WTC11 (cell line): ENCODE data around the gene GDPD4.

Experiments used
- CREB1 ChIP-seq: sonication (generic); formaldehyde crosslinking; IDR thresholded peaks from 2 replicates; pipeline ENCODE4 v1.8.0; 2023; ENCODE audit warnings: mild to moderate bottlenecking, missing genetic modification reagents
- CREM ChIP-seq: sonication (generic); formaldehyde crosslinking; IDR thresholded peaks from 2 replicates; pipeline ENCODE4 v1.8.1; 2022; ENCODE audit warnings: mild to moderate bottlenecking, missing genetic modification reagents, moderate library complexity
- FOXJ3 ChIP-seq: sonication (generic); formaldehyde crosslinking; IDR thresholded peaks from 2 replicates; pipeline ENCODE4 v1.9.0; 2021; ENCODE audit warnings: missing genetic modification reagents, mild to moderate bottlenecking, borderline replicate concordance
- GABPB1 ChIP-seq: sonication (generic); formaldehyde crosslinking; IDR thresholded peaks from 2 replicates; pipeline ENCODE4 v1.8.1; 2023; ENCODE audit warnings: mild to moderate bottlenecking, missing genetic modification reagents
- NFE2L1 ChIP-seq: sonication (generic); formaldehyde crosslinking; IDR thresholded peaks from 2 replicates; pipeline ENCODE4 v1.8.1; 2023; ENCODE audit warnings: missing genetic modification reagents
- NFYB ChIP-seq: sonication (generic); formaldehyde crosslinking; conservative IDR thresholded peaks from 2 replicates; pipeline ENCODE4 v1.8.0; 2022; ENCODE audit warnings: low read depth, missing genetic modification reagents
- SMAD4 ChIP-seq: sonication (generic); formaldehyde crosslinking; IDR thresholded peaks from 2 replicates; pipeline ENCODE4 v1.8.0; 2022; ENCODE audit warnings: mild to moderate bottlenecking, missing genetic modification reagents
- SP1 ChIP-seq: sonication (generic); formaldehyde crosslinking; conservative IDR thresholded peaks from 2 replicates; pipeline ENCODE4 v1.8.1; 2022; ENCODE audit warnings: missing genetic modification reagents
- TEAD4 ChIP-seq: sonication (generic); formaldehyde crosslinking; IDR thresholded peaks from 2 replicates; pipeline ENCODE4 v1.8.0; 2022; ENCODE audit warnings: mild to moderate bottlenecking, missing genetic modification reagents
- ZNF232 ChIP-seq: sonication (generic); formaldehyde crosslinking; IDR thresholded peaks from 2 replicates; pipeline ENCODE4 v1.8.0; 2022; ENCODE audit warnings: mild to moderate bottlenecking, missing genetic modification reagents
- TF ChIP-seq, protein P1 (sequence below): fragments of 200-600 bp; IDR thresholded peaks from 2 replicates; pipeline ENCODE4 v1.8.0; 2022; ENCODE audit warnings: antibody characterized with exemption
- TF ChIP-seq, protein P2 (sequence below): sonication (generic); formaldehyde crosslinking; IDR thresholded peaks from 2 replicates; pipeline ENCODE4 v1.8.1; 2023; ENCODE audit warnings: mild to moderate bottlenecking, missing genetic modification reagents

- TF ChIP-seq, protein P1, sequence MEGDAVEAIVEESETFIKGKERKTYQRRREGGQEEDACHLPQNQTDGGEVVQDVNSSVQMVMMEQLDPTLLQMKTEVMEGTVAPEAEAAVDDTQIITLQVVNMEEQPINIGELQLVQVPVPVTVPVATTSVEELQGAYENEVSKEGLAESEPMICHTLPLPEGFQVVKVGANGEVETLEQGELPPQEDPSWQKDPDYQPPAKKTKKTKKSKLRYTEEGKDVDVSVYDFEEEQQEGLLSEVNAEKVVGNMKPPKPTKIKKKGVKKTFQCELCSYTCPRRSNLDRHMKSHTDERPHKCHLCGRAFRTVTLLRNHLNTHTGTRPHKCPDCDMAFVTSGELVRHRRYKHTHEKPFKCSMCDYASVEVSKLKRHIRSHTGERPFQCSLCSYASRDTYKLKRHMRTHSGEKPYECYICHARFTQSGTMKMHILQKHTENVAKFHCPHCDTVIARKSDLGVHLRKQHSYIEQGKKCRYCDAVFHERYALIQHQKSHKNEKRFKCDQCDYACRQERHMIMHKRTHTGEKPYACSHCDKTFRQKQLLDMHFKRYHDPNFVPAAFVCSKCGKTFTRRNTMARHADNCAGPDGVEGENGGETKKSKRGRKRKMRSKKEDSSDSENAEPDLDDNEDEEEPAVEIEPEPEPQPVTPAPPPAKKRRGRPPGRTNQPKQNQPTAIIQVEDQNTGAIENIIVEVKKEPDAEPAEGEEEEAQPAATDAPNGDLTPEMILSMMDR: no peak
- no peak for TF ChIP-seq CREB1 (CRISPR knock-in tag)
- TF ChIP-seq ZNF232 (CRISPR knock-in tag): no peak
- no peak for TF ChIP-seq NFYB
- no peak for TF ChIP-seq CREM (CRISPR knock-in tag)
- TF ChIP-seq NFE2L1 (CRISPR knock-in tag): no peak
- TF ChIP-seq SP1 (CRISPR knock-in tag): no peak
- no peak for TF ChIP-seq SMAD4 (CRISPR knock-in tag)
- TF ChIP-seq GABPB1 (CRISPR knock-in tag): no peak
- no peak for TF ChIP-seq FOXJ3 (CRISPR knock-in tag)
- TF ChIP-seq, protein P2, sequence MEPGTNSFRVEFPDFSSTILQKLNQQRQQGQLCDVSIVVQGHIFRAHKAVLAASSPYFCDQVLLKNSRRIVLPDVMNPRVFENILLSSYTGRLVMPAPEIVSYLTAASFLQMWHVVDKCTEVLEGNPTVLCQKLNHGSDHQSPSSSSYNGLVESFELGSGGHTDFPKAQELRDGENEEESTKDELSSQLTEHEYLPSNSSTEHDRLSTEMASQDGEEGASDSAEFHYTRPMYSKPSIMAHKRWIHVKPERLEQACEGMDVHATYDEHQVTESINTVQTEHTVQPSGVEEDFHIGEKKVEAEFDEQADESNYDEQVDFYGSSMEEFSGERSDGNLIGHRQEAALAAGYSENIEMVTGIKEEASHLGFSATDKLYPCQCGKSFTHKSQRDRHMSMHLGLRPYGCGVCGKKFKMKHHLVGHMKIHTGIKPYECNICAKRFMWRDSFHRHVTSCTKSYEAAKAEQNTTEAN (CRISPR knock-in tag): no peak
- TF ChIP-seq TEAD4 (CRISPR knock-in tag): no peak
These were observed 89.8 kb downstream of the GDPD4 start for GRCh38 chr11:77211594-77212251.
